Stimulated activated naive CD8-positive, alpha-beta T cell treated with anti-CD3 and anti-CD28 coated beads, Interleukin-15, amount 100 ng/mL, for 72 hours (primary cell): ENCODE data around the gene PRDM11.

Experiments
- ATAC-seq: fragments of 150-1000 bp; cut with Tn5 transposase; 2 replicates; pipeline ENCODE4 v1.10.0; 2021; ENCODE audit warnings: mild to moderate bottlenecking, moderate library complexity
- DNase-seq, 2 donors: peaks; one replicate each; pipeline ENCODE4 v3.0.0; 2021 to 2022
- H3K27ac Mint-ChIP-seq, 2 donors: one replicate each; pipeline ENCODE4 v1.8.0; 2022; ENCODE audit warnings: mild to moderate bottlenecking in 2 of 2, mixed read lengths in 2 of 2, moderate library complexity in 2 of 2
- H3K27me3 Mint-ChIP-seq: one replicate; pipeline ENCODE4 v1.8.0; 2022; ENCODE audit warnings: mixed read lengths
- H3K4me1 Mint-ChIP-seq: one replicate; pipeline ENCODE4 v1.8.0; 2022; ENCODE audit warnings: mild to moderate bottlenecking, mixed read lengths
- H3K4me3 Mint-ChIP-seq, 2 donors: one replicate each; pipeline ENCODE4 v1.8.0; 2022; ENCODE audit warnings: mild to moderate bottlenecking in 2 of 2, mixed read lengths in 2 of 2, moderate library complexity in 1 of 2
- H3K9me3 Mint-ChIP-seq, 2 donors: one replicate each; pipeline ENCODE4 v1.8.0; 2022; ENCODE audit warnings: mixed read lengths in 2 of 2

The PRDM11 gene

GRCh38 chr11:45146072-45147016 is at the start of gene PRDM11:
TSS of gene PRDM11 (plus strand) at chr11:45146639. CDS start at chr11:45181767, 35,128 bp downstream.
- DNase-seq (peak; percentile 42 to 50), ATAC-seq (peak; percentile 50)
- Mint-ChIP-seq H3K27me3 (peaks cover 39% of the 10 kb centered on the region), H3K9me3 (peaks cover 4 to 10% of the 10 kb centered on the region in 2 donors), H3K27ac (peak within 1 kb of the TSS; percentile 94 to 97), H3K4me1 (peaks cover 47% of the 10 kb centered on the region), H3K4me3 (peak within 1 kb of the TSS; percentile 91 to 94)

DNA sequence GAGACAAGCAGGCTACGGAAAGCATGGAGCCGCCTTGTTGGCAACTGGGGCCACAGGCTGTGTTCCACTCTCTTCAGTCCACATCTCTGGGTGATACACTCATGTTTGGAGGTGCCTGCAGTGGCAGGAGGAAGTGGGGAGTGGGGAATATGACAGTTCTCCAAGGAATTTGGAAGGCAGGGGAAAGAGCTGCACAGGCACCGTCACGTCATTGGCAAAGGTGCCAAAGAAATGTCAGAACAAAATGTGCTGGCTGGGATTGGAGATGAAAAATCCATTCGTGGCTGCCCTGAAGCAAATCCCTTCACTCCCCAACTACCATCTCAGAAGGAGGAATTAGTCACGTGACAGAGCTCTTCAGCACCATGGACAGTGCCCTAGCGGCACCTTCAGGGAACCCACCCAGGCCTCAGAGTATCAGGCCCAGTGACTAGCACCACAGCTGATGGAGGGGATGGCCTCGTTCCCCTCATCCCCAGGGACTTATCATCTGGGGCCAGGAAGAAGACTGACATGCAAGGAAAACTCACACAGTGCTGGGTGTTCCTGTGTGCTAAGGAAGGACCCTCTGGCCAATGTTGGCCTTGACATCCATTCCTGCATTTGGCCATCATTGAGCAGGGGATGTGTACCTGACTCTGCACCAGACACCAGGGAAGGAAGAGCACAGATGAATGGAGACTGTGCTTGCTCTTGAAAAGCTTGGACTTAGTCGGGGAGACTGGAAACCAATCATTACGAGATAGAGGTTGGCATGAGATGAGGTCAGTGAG is 48.5 kb upstream of the PRDM11 start:
- H3K4me3 Mint-ChIP-seq: no peak overlapping the region
- DNase-seq (no peak), ATAC-seq (no peak)
- peaks cover 37% of the 10 kb centered on the region for H3K4me1 Mint-ChIP-seq
- H3K9me3 Mint-ChIP-seq: no peaks in the 10 kb centered on the region
- peaks cover 22% of the 10 kb centered on the region for H3K27me3 Mint-ChIP-seq
- H3K27ac Mint-ChIP-seq: no peak overlapping the region

GRCh38 chr11:45098929-45099328 is 47.5 kb upstream of the PRDM11 start:
- Mint-ChIP-seq H3K4me1 (peaks cover 32% of the 10 kb centered on the region), H3K4me3 (no peak overlapping the region), H3K9me3 (no peaks in the 10 kb centered on the region), H3K27me3 (peaks cover 22% of the 10 kb centered on the region), H3K27ac (no peak overlapping the region)
- no peak for DNase-seq
- no peak for ATAC-seq

DNA sequence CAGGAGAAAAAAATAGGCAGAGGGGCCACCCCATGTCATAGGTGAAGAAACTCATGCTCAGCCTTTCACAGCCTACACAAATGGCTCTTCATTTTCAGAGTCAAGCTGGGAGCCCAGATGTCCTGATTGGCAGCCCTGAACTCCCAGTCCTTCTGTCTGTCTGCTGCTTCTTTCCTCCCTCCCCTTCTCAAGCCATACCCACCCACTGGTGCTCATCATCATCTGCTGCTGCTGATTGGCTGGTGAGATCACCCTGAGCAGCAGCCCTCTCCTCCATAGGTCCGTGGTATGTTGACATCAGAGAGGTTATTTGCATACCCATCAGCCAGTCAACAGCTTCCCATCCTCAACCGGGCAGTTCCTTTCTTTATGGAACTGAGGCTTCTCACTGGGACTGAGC is 46.1 kb upstream of the PRDM11 start:
- Mint-ChIP-seq H3K27ac (no peak overlapping the region), H3K4me3 (no peak overlapping the region), H3K4me1 (peaks cover 31% of the 10 kb centered on the region), H3K9me3 (no peaks in the 10 kb centered on the region), H3K27me3 (peaks cover 22% of the 10 kb centered on the region)
- ATAC-seq (no peak), DNase-seq (no peak)

GRCh38 chr11:45102361-45102809 is 44.1 kb upstream of the PRDM11 start:
- H3K4me1 Mint-ChIP-seq: peaks cover 31% of the 10 kb centered on the region
- no peaks in the 10 kb centered on the region for H3K9me3 Mint-ChIP-seq
- peak overlapping the region in 1 of 2 donors; percentile 11 for H3K27ac Mint-ChIP-seq
- H3K4me3 Mint-ChIP-seq: peak overlapping the region in 1 of 2 donors; percentile 73
- ATAC-seq (peak; percentile 36), DNase-seq (no peak)
- peaks cover 30% of the 10 kb centered on the region for H3K27me3 Mint-ChIP-seq

- DNase-seq: peak; percentile 73 to 81
- peak; percentile 99 for ATAC-seq
- Mint-ChIP-seq H3K27ac (peak overlapping the region in 1 of 2 donors; percentile 11), H3K4me1 (peaks cover 31% of the 10 kb centered on the region), H3K9me3 (no peaks in the 10 kb centered on the region), H3K27me3 (peaks cover 27% of the 10 kb centered on the region), H3K4me3 (peak overlapping the region; percentile 73 to 81)
Observed at GRCh38 chr11:45102810-45103621, 43.4 kb upstream of the PRDM11 start.

- no peak overlapping the region for H3K4me3 Mint-ChIP-seq
- H3K4me1 Mint-ChIP-seq: peaks cover 31% of the 10 kb centered on the region
- H3K27ac Mint-ChIP-seq: no peak overlapping the region
- no peak for DNase-seq
- no peaks in the 10 kb centered on the region for H3K9me3 Mint-ChIP-seq
- no peak for ATAC-seq
- peaks cover 20% of the 10 kb centered on the region for H3K27me3 Mint-ChIP-seq
Observed at GRCh38 chr11:45104006-45104789, 42.2 kb upstream of the PRDM11 start.

DNA sequence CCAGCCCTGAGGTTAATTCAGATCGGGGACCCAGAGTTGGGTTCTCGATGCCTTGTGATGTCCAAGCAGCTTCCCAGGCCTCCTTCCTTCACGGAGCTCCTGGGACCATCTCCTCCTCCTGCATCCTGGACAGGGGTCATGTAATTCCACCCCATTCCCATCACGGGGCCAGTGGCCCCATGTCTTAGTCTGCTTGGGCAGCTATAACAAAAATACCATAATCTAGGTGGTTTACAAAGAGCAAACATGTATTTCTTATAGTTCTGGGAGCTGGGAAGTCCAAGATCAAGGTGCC is 41.7 kb upstream of the PRDM11 start:
- Mint-ChIP-seq H3K9me3 (no peaks in the 10 kb centered on the region), H3K27me3 (peaks cover 26% of the 10 kb centered on the region), H3K4me1 (peaks cover 31% of the 10 kb centered on the region), H3K4me3 (no peak overlapping the region), H3K27ac (peak overlapping the region in 1 of 2 donors; percentile 67)
- ATAC-seq (no peak), DNase-seq (no peak)

DNA sequence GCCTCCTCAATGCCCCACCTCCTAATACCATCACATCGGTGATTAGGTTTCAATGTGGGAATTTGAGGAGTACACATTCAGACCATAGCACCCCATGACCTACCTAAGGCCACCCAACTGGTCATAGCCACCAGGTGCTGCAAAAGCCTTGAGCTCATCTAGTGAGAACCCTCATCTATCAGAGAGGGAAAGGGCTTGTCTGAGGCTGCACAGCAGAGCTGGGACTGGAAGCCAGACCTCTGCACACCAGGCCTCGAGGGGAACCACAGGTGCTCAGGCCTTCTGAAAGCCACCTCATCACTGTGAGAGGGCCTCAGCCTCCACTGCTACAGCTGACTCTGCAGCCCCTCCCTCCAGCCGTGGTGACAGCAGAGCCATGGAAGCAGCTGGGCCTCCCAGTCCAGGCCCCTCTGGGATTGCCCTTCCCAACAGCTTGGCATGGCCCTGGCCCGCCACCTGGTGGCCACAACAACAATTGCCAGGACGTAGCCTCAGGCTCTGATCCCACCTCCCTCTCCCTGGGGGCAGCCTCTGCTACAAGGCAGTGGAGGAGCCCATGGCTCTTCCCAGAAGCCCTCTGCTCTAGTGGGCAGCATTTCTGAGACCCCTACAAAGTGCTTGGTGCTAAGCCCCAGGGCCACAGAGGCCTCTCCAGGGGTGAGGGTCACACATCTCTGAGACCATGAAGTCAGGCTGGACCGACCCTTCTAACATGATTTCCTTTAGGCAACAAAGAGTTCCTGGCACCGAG is 41.0 kb upstream of the PRDM11 start:
- no peak overlapping the region for H3K4me3 Mint-ChIP-seq
- no peak overlapping the region for H3K27ac Mint-ChIP-seq
- peak; percentile 34 for ATAC-seq
- H3K9me3 Mint-ChIP-seq: no peaks in the 10 kb centered on the region
- peaks cover 28% of the 10 kb centered on the region for H3K4me1 Mint-ChIP-seq
- DNase-seq: peak; percentile 50 to 61
- H3K27me3 Mint-ChIP-seq: peaks cover 29% of the 10 kb centered on the region

- ATAC-seq (no peak), DNase-seq (no peak)
- H3K9me3 Mint-ChIP-seq: no peaks in the 10 kb centered on the region
- H3K27me3 Mint-ChIP-seq: peaks cover 29% of the 10 kb centered on the region
- H3K27ac Mint-ChIP-seq: no peak overlapping the region
- H3K4me1 Mint-ChIP-seq: peaks cover 22% of the 10 kb centered on the region
- H3K4me3 Mint-ChIP-seq: no peak overlapping the region
Observed at GRCh38 chr11:45105984-45106375, 40.5 kb upstream of the PRDM11 start.

- DNase-seq (no peak), ATAC-seq (no peak)
- Mint-ChIP-seq H3K9me3 (no peaks in the 10 kb centered on the region), H3K4me3 (no peak overlapping the region), H3K27me3 (peaks cover 34% of the 10 kb centered on the region), H3K27ac (no peak overlapping the region), H3K4me1 (peaks cover 17% of the 10 kb centered on the region)
Observed at GRCh38 chr11:45106440-45106839, 40.0 kb upstream of the PRDM11 start.

DNA sequence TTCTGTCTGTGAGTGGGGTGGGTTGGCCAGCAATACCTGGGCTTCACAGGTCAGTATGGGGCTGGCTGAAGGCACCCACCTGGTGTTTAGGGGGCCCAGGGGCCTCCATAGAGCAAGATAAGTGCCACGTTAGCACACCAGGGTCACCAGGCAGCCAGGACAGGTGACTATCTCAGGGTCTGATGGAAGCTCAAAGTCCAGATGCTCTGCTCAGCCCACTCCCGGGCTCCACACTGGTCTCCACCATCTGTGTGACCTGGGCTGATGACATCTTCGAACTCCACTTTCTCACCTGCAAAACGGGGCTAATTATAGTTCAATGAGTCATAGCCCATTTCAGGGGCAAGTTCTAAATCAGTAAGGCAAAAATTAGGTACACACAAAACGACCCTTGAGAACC is 39.4 kb upstream of the PRDM11 start:
- peaks cover 14% of the 10 kb centered on the region for H3K4me1 Mint-ChIP-seq
- H3K27me3 Mint-ChIP-seq: peaks cover 40% of the 10 kb centered on the region
- DNase-seq: no peak
- ATAC-seq: no peak
- H3K4me3 Mint-ChIP-seq: no peak overlapping the region
- H3K27ac Mint-ChIP-seq: no peak overlapping the region
- no peaks in the 10 kb centered on the region for H3K9me3 Mint-ChIP-seq

DNA sequence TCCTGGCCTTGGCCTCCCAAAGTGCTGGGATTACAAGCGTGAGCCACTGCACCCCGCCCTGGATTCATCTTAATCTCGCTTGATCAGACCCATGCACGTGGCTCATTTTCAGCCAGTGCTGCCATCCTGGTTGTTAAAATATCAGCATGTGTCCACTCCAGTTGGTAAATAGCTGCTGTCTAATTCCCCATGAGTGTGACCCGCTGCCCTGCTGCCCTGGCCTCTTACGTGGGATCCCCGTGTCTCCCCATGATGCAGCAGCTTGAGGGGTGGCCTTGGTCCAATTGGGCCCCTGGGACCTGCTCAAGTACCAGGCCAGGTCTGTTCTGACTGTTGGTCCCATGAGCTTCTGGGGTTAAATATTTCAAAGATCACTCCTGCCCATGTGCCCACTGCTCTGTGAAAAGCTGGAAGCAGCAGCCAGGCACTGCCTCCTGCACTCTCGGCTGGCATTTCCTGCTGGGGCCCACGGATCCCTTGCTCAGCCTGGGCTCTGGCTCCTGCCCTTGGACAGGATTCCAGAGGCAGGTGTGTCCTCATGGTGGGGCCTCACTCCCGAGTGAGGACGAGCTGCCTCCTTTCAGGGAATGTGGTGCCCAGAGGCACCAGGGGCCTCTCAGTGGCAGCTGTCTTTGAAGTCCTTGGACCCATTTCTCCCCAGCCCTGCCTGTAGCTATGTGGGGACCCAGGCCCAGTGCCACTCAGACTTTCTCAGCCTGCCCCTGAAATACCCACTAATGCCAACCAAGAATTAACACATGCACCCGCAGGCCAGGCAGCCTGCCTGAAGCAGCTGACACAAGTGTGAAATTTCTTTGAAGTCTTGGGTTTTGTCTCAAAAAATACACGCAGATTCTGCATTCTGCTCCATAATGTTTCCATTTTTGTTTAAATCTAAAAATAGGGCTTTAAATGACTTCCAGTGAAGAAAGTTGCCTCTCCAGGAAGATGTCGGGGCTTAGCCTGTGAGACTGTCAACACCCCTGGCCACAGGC is 38.1 kb upstream of the PRDM11 start:
- peaks cover 53% of the 10 kb centered on the region for H3K27me3 Mint-ChIP-seq
- H3K27ac Mint-ChIP-seq: no peak overlapping the region
- no peaks in the 10 kb centered on the region for H3K9me3 Mint-ChIP-seq
- peaks cover 1% of the 10 kb centered on the region for H3K4me1 Mint-ChIP-seq
- no peak overlapping the region for H3K4me3 Mint-ChIP-seq
- ATAC-seq: no peak
- no peak for DNase-seq
